ENCODE data around the gene ZNF212.
"Not testable (repeated sequence)": the region's sequence is repeated elsewhere in the genome, so short reads cannot be mapped to it uniquely, and the experiment has no call there.

The ZNF212 gene

DNA sequence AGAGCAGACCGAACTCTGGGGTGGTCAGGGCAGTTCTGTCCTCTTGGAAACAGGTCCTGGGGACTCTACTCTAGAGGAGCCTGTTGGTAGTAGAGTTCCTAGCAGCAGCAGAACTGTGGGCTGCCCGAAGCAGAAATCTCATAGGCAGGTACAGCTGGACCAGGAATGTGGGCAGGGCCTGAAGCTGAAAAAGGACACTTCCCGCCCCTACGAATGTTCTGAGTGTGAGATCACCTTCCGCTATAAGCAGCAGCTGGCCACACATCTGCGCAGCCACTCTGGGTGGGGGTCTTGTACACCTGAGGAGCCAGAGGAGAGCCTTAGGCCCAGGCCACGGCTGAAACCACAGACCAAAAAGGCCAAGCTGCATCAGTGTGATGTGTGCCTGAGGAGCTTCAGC, 14.2 kb downstream of the ZNF212 start:
- no peak for DNase-seq (ENCODE audit: low read depth in 2 of 2)

DNA sequence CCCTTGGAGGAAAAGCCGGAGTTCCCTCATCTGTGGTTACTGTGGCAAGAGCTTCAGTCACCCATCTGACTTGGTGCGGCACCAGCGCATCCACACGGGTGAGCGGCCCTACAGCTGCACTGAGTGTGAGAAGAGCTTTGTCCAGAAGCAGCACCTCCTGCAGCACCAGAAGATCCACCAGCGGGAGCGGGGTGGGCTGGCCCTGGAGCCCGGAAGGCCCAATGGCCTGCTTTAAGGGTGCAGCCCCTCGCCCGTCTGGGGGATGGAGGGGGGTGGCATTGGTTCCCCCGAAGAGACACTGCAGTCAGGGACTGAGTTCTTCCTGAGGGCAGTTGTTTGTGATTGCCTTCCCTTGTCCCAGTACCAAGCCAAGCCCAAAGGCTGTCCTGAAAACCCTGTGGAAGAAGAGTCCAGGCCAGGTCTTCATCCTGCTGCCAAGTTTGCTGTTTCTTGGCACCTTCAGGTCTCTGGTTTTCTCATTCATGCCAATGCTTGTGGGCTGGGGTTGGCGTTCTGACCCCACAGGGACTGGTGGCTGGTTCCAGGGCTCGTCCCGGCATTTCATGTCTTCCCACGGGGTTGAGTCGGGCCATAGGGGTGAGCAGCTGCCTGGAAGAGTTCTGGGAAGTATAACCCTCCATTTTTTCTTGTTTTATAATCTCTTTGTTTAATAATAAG, 14.9 kb downstream of the ZNF212 start:
- no peak for DNase-seq (ENCODE audit: low read depth in 2 of 2)

DNA sequence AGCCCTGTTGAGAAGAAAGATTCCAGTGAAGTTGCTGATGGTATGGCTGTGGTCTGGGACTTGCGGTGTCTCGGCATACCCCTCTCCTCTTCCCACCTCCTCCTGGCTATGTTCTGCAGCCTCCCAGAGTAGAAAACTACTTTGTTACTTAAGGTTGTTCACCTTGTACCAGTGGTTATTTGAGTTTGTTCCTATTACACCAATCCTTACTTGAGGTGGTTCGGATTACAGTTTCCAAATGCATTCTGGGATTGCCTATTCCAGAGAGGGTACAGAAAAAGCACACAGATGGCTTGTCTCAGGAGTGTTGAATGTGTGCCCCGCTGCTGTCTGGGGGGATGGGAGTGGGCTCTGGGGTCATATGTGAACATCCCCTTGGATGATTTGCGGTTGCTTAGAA, 15.7 kb downstream of the ZNF212 start:
- no peak for DNase-seq (ENCODE audit: low read depth in 2 of 2)

DNA sequence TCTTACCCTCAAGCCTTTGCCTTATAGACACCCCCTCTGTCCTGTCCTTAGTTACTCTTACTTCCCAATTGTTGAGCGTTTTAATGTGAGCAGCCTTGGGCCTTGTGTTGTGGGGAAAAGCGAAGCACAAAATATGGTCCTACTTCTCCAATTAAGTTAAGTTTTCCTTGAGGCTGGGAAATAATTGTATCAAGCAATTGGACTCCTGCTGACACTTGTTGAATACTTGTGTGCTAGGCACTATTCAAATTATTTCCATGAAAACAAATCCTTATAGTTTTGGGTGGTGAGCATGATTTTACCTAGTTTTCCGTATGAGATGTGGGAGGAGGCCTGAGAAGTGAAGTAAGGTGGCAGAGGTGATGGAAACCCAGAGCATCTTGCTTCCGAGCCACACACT, 17.1 kb downstream of the ZNF212 start:
- DNase-seq (ENCODE audit: low read depth in 2 of 2), result no peak

DNA sequence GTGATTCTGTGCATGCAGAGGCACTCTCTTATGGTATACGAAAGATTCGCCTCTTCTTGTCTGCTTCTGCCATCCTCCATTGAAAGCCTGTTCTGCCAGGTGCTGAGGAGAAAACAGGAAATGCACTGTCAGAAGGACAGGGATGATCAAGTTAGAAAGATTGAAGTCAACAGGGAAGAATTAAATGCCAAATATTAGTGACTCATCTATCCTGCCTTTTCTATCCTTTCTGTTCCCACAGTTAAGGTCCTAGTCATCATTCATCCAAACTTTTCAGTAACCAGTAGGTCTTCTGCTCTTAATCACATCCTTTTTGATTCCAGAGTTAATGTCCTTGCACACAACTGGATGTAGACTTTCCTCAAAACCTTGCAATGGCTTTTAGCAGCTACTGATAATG, 17.7 kb downstream of the ZNF212 start:
- no peak for DNase-seq (ENCODE audit: low read depth in 2 of 2)

DNA sequence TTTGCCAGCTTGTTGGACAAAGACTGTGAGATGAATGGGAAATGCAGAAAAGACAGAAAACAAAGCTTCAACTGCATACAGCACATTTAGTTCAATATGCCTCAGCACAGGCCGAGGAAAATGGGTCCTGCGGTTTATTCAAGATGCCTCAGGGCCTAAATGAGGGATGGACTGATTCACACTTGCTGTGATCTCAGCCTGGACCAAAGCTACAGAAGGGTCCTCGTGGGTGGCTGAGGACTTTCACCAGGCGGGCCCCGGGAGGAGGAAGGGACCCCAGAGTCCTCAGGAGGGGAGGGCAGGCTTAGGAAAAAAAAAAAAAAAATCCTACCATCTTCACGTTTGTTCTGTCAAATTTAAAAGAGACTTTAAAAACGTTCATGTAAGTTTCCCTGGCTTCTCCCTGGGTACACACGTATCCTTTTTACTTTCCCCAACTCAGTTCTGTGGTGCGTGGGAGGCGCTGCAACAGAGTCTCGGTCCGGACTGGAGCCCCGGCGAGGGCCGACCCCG, 21.9 kb downstream of the ZNF212 start:
- no peak for DNase-seq (ENCODE audit: low read depth in 2 of 2)

DNA sequence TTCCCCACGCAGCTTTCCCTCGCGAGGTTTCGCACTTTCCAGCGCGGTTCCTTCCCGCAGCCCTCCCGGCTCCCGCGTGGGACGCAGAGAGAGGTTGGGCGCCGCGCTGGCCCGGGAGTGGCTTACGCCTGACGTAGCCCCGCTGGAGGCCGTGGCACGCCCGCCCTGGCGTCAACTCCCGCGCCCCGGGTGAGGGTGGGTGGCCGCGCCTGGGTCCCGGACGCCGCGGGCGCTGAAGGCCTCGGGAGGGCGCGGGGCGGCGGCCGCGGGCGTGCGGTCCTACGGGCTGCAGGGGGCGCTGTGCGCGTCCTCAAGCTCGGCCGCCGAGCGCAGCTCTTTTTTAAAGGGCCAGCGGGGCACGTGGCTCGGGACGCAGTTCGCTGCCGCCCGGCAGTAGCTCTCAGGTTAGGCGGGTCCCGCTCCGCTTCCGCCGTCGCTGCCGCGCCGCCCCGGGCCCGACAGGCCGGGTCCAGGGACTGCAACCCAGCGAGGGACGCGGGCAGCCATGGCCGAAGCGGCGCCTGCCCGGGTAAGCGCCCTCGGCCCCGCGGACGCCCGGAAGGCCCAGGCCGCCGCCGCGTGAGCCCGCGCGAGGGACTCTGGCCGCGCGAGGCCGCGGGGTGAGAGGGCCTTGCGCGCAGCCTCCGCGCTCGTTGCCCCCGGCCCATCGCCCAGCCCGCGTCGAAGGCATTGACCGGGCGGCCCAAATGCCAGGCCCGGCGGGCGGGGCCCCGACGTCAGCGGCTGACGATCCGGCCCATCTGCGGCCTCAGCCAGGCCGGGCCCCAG, 22.6 kb downstream of the ZNF212 start, which contains the start of gene ZNF783:
Gene ZNF783, plus strand, starts transcription at position 368 of the 789 bp plus-strand sequence. Its CDS starts 138 bp downstream, at position 506.
- DNase-seq (ENCODE audit: low read depth in 2 of 2), result peak; percentile 69 to 72

DNA sequence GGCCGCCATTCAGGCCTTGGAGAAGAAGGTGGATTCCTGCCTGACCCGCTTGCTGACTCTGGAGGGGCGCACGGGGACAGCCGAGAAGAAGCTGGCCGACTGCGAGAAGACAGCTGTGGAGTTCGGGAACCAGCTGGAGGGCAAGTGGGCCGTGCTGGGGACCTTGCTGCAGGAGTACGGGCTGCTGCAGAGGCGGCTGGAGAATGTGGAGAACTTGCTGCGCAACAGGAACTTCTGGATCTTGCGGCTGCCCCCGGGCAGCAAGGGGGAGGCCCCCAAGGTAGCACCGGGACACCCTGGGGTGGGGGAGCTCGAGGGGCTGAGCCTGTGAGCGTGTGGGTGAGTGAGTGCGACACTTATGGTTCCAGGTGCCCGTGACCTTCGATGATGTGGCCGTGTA, 27.0 kb downstream of the ZNF212 start:
- no peak for DNase-seq (ENCODE audit: low read depth in 2 of 2)

DNA sequence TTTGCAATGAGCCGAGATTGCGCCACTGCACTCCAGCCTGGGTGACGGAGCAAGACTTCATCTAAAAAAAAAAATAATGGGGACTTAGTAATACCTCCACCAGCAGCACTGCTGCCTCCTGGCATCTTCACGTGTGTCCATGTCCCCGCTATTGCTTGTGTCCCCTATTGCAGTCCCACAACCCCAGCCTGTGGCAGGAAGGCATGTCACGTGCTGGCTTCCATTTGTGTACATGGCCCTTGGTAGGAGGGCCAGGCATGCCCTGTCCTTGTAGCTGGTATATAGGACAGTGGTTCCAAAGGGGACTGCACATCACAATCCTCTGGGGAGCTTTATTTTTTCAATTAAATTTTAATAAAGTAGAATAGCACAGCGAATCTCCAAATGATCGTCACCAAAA, 28.3 kb downstream of the ZNF212 start:
- DNase-seq (ENCODE audit: low read depth in 2 of 2), result no peak

DNA sequence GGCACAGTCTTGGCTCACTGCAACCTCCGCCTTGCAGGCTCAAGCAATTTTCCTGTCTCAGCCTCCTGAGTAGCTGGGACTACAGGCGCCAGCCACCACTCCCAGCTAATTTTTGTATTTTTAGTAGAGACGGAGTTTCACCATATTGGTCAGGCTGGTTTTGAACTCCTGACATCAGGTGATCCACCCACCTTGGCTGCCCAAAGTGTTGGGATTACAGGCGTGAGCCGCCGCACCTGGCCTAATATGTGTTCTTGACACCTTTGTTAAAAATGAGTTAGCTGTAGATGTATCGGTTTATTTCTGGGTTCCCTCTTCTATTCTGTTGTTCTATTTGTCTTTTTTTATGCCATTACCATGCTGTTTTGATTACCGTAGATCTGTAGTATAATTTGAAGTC, 35.0 kb downstream of the ZNF212 start:
- not testable (repeated sequence) for DNase-seq (ENCODE audit: low read depth in 2 of 2)

DNA sequence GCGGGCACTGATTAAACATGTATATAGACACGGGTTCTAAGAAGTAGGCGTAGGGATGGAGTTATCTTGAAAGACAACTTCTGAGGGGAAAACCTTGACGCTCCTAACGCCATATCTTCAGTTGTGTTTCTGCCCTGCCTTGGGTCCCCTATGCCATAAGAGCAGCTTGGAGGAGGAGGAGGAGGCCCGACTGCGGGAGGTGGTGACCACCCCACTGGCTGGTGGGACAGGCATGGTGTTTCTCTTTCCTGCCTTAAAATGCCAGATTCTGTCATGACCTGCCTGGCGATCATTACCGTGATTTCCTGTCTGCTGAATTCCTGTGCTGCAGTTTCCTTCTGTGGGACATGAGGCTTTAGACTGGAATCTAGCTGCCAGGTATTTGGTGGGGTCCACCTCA, 38.4 kb downstream of the ZNF212 start:
- DNase-seq (ENCODE audit: low read depth in 2 of 2), result no peak

DNA sequence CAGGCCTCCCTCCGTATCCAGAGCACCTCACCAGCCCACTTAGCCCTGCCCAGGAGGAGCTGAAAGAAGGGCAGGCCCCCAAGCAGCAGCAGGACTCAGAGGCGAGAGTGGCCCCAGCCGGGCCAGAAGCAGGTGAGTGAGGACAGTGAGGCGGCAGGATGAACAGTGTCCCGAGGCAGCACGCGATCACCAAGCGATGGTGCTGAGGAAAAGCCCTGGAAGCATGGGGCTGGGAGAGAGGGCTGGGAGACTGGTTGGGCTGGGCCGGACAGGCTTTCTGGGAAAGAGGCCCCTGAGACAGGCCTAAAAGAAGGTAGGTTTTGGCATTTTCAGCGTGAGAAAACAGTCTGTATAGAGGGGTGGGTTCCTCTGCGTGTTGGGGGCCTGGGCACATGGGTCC, 38.9 kb downstream of the ZNF212 start:
- DNase-seq (ENCODE audit: low read depth in 2 of 2), result no peak

DNA sequence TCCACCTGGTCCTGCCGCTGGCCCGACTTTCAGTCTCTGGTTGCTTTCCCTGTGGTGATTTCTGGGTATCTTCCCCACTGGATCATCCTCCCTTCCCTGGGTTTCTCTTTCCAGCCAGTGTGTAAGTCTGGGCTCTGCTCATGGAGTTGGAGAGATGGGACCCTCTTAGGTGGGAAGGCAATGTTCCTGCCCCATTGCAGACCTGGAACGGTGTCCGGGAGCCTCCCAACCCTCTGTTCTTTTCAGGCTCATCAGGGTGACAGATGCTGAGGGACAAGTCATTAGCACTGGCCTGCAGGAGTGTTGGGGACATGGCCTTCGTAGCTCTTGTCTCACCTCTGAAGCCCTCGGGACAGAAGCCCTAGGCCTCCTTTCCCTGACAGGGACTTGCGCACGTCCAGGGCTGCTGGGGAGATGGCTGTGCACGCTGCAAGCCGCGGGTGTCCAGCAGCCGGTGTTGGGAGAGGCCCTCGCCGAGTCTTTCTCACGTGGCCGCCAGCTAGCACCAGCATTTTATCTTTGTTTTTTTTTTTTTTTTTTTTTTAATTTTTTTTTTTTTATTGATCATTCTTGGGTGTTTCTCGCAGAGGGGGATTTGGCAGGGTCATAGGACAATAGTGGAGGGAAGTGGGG, 39.8 kb downstream of the ZNF212 start:
- no peak for DNase-seq (ENCODE audit: low read depth in 2 of 2)

DNA sequence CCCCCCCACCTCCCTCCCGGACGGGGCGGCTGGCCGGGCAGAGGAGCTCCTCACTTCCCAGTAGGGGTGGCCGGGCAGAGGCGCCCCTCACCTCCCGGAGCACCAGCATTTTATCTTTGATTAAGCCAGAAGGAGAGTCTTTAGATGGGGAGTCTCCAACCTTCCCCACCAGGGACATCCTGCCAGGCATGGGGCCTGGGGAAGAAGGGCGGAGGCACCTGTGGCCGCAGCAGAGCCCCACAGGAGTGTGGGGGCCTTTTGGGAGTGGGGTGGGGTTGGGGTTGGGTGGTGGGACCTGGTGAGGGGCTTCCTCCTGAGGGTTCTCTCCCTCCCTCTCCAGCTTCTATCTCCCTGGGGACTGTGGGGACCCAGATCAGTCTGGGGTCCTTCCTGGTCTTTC, 40.7 kb downstream of the ZNF212 start:
- no peak for DNase-seq (ENCODE audit: low read depth in 2 of 2)

DNA sequence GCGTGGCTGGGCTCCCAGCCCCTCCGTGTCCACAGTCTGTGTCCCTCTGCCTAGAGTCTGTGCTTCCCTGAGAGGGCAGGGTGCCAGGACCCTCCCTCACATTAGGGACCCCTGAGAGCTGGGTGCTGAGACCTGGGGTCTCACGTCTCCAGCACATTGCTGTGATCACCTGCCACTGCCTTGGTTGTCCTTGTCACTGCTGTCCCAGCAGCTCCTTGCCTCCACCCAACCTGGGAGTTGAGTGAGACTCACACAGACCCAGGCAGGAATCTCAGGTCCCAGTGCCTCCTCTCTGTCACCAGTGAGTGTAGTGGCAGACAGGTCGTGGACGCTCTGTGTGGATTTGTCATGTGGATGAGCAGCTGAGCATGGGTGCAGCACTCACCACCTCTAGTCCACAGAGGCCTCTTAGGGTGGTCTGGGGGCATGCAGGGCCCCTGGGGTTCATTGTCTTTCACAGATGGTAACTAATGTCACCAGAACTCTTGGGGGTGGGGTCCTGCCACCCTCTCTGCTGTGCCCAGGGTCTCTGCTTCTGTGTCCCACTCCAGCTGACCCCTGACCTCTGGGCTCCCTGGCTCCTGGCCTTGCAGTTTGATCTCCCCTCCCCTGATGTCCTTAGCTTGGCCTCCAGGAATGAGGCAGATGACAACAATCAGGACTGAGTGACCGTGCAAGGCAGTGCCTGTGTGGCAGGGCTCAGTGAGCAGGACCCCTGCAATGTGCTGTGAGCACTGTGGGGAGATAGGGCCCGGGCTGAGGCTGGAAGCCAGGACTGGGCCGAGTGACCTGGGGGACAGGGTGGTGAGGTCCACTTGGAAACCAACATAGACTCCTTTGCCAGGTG, 41.4 kb downstream of the ZNF212 start:
- DNase-seq (ENCODE audit: low read depth in 2 of 2), result no peak

DNA sequence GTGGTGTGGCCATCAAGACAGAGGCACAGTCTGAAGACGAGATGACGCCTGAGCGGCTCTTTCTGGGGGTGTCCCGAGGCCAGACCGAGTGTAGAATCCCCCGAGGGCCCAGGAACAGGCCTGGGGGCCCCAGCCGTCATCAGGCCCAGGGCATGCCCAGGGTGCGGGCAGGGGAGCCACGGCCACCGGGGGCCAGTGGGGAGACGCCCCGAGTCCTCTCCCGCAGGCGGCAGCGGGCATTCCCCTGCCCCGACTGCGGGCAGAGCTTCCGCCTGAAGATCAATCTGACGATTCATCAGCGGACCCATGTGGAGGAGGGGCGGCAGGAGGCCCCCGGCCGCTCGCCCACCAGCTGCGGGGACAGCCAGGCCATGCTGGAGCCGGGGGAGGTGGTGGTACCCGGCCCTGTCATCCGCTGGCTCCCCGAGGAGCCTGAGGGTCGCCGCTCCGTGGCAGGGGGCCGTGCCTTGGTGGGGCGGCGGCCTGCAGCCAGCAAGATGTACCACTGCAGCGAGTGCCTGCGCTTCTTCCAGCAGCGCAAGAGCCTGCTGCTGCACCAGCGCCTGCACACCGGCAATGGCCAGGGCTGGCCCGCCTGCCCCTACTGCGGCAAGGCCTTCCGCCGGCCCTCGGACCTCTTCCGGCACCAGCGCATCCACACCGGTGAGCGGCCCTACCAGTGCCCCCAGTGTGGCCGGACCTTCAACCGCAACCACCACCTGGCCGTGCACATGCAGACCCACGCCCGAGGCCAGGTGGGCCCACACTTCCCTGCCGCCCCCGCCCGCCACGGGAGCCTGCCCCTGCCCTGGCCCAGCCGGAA, 42.3 kb downstream of the ZNF212 start:
- no peak for DNase-seq (ENCODE audit: low read depth in 2 of 2)

DNA sequence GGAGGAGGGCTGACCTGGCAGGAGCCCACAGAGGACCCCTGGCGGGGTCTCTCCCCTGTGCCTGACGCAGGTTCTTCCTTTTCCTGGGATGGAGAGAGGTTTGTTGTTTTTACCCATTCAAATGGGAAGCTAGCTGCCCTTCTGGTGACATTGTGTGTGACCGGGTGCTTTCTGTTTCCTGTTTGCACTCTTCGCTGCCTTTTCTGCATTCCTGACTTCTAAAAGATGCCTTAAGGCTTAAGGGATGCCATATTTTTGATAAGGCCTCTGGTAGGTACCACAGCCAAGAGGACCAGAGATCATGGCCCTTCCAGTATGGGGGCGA, 42.8 kb downstream of the ZNF212 start:
- no peak for DNase-seq (ENCODE audit: low read depth in 2 of 2)

DNA sequence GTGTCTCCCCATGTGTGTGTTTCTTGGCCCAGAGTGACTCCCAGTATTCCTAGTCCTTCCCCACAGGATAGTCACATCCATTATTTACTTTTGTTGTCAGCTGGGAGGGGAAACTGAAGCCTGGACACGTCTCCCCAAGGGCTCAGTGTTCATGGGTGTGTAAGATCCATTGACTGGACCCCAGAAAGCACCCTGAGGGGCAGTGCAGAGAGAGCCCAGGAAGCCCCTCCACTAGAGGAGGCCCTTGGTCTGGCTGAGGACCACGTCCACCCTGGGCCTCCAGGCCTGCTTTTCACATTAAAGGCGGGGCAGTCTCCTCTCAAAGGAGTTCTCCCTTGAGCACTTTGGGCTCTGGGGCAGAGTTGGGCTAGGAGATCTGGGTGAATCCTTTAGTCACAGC, 43.9 kb downstream of the ZNF212 start:
- DNase-seq (ENCODE audit: low read depth in 2 of 2), result no peak

DNA sequence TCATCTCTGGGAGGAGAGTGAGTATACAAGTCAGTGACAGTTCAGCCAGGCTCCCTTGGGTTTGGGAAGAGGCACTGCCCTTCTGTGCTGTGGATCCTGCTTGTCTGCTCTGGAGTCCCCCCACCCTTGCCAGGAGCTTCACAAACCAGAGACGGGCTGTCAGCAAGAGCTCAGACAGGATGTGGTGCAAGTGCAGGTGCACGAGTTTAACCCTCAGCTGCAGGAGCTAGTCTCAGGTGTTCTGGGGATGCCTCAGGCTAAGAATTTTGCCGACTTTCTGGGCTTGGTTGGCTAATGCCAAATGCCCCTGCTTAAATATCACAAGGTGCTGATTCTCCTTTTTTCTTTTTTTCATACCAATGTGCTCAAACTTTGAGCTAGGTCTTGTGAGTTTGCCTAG, 44.9 kb downstream of the ZNF212 start:
- no peak for DNase-seq (ENCODE audit: low read depth in 2 of 2)

DNA sequence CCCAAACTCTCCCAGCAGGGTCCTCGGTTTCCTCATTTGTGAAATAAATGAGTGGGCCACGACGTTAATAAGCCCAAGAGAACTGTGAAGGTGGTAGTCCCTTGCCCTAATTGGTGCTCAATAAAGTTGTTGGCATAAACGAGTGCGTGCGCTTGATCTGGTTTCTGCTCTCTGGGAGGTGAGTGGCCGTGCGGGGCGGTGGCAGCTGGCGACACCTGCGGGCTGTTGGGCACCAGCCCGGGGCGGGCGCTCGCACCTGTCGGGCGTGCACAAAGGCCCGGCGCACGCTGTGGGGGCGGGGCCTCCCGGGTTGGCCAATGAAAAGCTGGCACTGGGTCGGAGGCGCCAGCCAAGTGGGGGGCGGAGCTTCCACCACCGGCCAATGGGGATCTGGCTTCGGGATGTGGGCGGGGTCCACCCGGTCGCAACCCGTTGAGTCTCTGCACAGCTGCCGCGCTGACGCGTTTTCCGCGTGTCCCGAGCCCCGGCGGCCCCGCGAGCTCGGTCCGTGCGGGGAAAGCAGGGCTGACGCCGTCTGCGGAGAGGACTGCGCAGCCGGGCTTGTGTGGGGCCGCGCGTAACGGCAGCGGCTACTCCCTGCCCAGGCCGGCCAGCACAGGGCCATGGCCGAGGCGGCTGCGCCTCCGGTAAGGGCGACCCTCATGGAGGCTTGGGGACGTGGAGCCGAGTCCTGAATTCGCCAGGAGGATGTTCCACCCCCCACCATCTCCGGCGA, 45.6 kb downstream of the ZNF212 start:
- DNase-seq (ENCODE audit: low read depth in 2 of 2), result peak; percentile 63 to 64
